CD4-positive, alpha-beta T cell treated with Interleukin-4 for 4 hours (primary cell): ENCODE results near the gene RUNX3.

Source experiments
- DNase-seq: peaks from one replicate; pipeline ENCODE4 v3.0.0-alpha.2; 2020

Gene RUNX3

GRCh38 chr1:24878045-24878444 lies 52.0 kb downstream of the RUNX3 start:
- no peak for DNase-seq

- DNase-seq, result no peak
Measured at GRCh38 chr1:24875991-24876506, 54.0 kb downstream of the RUNX3 start.

GRCh38 chr1:24875257-24875656 lies 54.8 kb downstream of the RUNX3 start:
- DNase-seq, result no peak

- no peak for DNase-seq
Measured at GRCh38 chr1:24874611-24875234, 55.4 kb downstream of the RUNX3 start.

GRCh38 chr1:24874056-24874455 lies 56.0 kb downstream of the RUNX3 start:
- DNase-seq, result no peak

- DNase-seq, result no peak
Measured at GRCh38 chr1:24873148-24873547, 56.9 kb downstream of the RUNX3 start.

GRCh38 chr1:24872061-24872850 lies 57.8 kb downstream of the RUNX3 start:
- no peak for DNase-seq

- no peak for DNase-seq
Measured at GRCh38 chr1:24871306-24871901, 58.7 kb downstream of the RUNX3 start.

GRCh38 chr1:24870551-24871195 lies 59.4 kb downstream of the RUNX3 start:
- no peak for DNase-seq

GRCh38 chr1:24868016-24868875 lies 61.8 kb downstream of the RUNX3 start:
- no peak for DNase-seq

- DNase-seq, result no peak
Measured at GRCh38 chr1:24867084-24867870, 62.8 kb downstream of the RUNX3 start.

GRCh38 chr1:24866211-24867083 lies 63.6 kb downstream of the RUNX3 start:
- no peak for DNase-seq

- no peak for DNase-seq
Measured at GRCh38 chr1:24865587-24865986, 64.5 kb downstream of the RUNX3 start.

- DNase-seq, result no peak
Measured at GRCh38 chr1:24865168-24865567, 64.9 kb downstream of the RUNX3 start.

- no peak for DNase-seq
Measured at GRCh38 chr1:24864370-24864777, 65.7 kb downstream of the RUNX3 start.

GRCh38 chr1:24862775-24863483 lies 67.1 kb downstream of the RUNX3 start:
- DNase-seq, result no peak

- no peak for DNase-seq
Measured at GRCh38 chr1:24861821-24862727, 68.0 kb downstream of the RUNX3 start.

GRCh38 chr1:24860841-24861240 lies 69.2 kb downstream of the RUNX3 start:
- DNase-seq, result no peak
